GM21528 (cell line): ENCODE measurements around the gene FTH1.

Experiments used
- ATAC-seq: cut with Tn5 transposase; IDR thresholded peaks from one replicate; pipeline ENCODE4 v1.9.1; 2021; ENCODE audit warnings: mild to moderate bottlenecking, moderate library complexity; ENCODE audit not compliant: unreplicated experiment, low FRiP score

Gene FTH1

DNA sequence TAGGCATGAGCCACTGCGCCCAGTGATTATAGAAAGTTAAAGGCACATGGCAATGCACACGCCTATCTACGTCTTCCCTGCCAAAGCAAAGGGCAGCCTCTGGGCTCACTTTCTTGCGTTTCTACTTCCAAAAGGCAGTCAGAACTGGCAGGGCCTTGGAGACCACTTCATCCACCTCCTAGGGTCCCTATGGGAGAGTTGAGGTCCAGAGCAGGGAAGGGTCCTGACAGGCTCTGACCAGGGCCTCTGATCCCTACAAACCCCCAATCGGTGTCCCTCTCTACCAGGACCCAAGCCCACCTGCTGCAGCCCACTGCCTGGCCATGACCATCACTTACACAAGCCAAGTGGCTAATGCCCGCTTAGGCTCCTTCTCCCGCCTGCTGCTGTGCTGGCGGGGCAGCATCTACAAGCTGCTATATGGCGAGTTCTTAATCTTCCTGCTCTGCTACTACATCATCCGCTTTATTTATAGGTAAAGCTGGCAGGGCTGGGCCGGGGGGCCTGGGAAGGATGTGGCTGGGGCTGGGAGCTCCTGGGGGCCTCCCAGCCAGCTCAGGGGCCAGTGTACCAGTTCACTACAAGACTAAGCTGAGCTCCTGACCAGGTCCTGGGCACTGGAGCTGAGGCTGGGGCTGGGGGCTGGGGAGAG, 15.8 kb downstream of the FTH1 start:
- no peak for ATAC-seq

DNA sequence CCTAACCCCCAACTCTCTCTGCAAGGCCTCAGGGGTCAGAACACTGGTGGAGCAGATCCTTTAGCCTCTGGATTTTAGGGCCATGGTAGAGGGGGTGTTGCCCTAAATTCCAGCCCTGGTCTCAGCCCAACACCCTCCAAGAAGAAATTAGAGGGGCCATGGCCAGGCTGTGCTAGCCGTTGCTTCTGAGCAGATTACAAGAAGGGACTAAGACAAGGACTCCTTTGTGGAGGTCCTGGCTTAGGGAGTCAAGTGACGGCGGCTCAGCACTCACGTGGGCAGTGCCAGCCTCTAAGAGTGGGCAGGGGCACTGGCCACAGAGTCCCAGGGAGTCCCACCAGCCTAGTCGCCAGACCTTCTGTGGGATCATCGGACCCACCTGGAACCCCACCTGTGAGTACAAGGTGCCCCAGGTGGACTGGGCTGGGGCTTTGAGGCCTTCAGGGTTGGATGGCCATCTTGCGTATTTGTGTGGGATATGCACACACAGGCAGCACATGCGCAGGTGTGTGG, 17.3 kb downstream of the FTH1 start, which contains the start of gene BEST1:
Gene BEST1, plus strand, starts transcription at position 317 of the 513 bp plus-strand sequence. CDS start 1,456 bp downstream, outside the sequence.
- no peak for ATAC-seq

GRCh38 chr11:61949169-61950034, 18.0 kb downstream of the FTH1 start:
- ATAC-seq, result no peak

DNA sequence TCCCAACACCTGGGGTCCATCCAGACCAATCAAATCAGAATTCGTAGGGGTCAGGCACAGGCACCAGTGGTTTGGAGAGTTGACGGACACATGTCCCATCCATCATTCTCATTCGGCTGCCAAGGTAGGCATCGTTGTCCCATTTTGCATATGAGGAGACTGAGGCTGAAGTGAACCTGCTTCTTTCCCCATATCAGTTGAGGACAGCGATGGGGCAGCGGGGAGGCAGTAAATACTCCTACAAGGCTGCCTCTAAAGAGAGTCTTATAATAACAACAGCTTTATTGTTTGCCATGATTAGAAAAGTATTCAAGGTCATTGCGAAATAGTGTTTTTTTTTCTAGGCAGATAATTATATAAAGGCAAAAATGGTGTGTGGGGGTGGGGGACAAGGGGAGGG, 18.9 kb downstream of the FTH1 start:
- ATAC-seq, result no peak

DNA sequence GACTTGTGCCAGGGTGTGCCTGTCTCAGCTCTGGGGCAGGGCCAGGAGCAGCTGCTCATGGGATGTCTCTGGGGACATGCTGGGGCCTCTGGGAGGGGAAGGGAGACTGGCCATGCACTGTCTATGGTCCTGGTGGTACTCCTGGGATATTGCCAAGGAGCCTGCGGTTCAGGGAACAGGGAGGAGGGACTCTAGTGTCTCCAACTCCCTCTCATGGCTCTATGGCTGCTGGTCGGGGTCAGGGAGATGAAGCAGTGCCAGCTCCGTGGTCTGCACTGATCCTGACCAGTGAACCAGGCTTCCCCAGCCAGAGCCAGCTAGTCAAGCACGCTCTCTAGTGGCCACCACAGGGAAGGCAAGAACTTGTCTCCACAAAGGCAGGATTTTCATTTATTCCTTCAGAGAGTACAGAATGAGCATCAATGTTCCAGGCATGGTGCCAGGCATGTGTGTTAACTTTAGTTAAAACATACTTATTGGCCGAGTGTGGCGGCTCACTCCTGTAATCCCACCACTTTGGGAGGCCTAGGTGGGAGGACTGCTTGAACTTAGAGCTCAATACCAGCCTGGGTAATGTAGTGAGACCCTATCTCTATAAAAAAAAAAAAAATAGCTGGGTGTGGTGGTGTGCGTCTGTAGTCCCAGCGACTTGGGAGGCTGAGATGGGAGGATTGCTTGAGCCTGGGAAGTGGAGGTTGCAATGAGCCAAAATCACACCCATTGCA, 19.8 kb downstream of the FTH1 start:
- no peak for ATAC-seq

DNA sequence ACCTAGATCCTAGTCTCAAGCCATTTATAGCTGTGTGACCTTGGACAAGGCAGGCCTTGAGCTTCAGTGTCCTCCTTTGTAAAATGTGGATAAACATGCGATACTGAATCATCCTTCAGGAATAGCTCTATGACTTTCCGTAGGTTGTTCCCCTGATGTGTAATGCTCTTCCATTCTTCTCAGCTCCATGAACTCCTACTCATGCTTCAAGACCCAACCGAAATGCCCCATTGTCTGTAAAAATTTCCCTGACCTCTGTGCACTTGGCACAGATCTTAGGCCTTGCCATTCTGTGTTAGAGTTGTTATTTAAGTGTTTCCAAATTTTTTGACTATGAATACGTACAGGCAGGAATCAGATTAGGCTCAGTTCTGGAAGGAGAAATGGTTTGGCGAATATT, 20.5 kb downstream of the FTH1 start:
- no peak for ATAC-seq

- no peak for ATAC-seq
Observed at GRCh38 chr11:61945191-61945590, 22.2 kb downstream of the FTH1 start.

DNA sequence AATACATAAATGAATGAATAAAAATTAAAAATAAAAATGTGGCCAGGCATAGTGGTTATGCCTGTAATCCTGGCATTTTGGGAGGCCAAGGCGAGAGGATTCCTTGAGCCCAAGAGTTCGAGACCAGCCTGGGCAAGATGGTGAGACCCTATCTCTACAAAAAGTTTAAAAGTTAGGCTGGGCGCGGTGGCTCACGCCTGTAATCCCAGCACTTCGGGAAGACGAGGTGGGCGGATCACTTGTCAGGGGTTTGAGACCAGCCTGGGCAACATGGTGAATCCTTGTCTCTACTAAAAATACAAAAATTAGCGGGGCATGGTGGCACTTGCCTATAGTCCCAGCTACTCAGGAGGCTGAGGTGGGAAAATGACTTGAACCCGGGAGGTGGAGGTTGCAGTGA, 27.0 kb downstream of the FTH1 start:
- ATAC-seq, result no peak

DNA sequence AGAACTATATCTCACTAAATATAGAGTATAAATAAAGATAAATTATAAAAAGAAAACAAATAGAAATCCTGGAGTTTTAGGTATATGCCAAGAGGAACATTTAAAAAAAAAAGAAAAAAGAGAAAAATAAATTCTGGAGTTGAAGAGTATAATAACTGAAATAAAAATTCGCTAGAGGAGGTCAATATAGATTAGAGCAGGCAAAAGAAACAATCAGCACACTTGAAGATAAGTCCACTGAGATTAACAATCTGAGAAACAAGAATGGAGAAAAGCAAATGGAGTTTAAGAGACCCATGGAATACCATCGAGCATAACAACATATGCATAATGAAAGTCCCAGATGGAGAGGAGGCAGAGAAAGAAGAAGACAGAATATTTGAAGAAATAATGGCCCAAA, 31.6 kb downstream of the FTH1 start:
- no peak for ATAC-seq

- ATAC-seq, result no peak
Observed at GRCh38 chr11:61930933-61931332, 36.5 kb downstream of the FTH1 start.

DNA sequence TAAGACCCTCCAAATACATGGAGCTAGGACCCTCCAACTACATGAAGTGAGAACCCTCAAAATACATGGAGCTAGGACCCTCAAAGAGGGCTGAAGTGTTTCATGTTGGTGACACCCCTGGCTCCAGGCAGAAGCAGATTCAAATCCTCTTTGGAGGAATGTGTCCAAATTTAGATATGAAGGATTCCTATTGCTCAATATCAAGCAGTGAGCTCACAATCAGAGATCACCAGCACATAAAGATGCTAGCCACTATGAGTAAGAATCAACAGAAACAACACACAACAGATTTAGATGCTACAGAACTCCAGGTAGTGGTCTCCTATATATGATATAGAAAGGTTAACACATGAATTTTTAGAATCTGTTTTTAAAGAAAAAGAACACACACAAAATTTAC, 38.8 kb downstream of the FTH1 start:
- no peak for ATAC-seq

- ATAC-seq, result no peak
Observed at GRCh38 chr11:61927501-61927900, 39.9 kb downstream of the FTH1 start.

GRCh38 chr11:61926235-61926634, 41.2 kb downstream of the FTH1 start:
- no peak for ATAC-seq

- no peak for ATAC-seq
Observed at GRCh38 chr11:61925736-61926135, 41.7 kb downstream of the FTH1 start.

DNA sequence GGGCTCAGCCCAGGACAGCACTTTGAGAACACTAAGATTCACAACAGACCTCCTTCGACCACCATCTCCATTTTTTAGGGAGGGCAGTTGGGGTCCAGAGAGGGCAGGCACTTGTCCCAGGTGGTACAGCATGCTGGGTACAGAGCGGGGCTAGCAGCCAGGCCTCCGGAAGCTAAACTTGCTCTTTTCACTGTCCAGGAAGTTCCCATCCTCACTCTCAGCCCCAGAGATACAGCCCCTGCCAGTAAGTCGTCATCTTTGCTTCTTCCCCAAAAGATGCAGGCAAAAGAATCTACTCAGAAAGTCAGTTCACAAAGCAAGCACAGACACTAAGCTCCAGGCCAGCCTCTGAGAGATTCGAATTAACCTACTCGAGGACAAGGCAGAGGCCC, 43.4 kb downstream of the FTH1 start:
- no peak for ATAC-seq

DNA sequence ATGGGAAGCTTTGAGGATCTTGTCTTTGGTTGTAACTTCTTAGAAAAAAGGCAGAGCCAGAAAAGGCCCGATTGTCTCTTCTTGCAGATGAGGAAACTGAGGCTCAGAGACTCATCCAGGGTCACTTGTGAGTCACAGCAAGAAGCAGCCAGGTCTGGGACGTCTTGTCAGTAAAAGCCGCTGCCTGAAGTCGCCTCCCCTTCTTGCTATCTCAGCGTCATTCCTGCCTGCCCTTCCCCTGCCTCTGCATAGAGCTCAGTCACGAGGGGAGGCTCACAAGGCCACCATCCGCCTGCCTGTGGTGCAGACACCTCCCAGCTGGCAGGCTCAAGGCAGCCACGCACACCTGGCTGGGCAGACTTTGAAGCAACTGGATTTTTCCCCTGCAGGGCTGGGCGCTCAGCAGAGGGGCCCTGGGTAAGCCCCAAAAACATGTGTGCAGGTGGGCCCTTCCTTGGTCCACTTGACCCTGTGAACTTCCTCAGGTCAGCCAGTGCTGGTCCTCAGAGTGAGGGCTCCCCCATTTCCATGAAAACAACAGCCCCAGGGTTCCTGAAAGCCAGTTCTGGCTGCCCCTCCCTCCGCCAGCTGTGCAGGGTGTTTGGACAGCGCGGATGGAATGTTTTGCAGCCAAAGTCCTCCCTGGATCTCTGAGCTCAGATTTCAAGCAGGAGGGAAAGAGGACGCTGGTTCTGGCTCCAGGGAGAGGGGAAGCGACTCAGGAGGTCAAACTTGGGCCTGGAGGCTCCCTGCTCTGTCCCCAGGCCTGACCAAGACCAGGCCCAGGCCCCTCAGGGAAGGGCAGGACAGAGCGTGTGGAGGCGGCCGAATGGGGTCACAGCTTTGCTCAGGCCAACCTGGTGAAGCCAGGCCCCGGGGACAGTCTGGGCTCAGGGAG, 44.0 kb downstream of the FTH1 start:
- no peak for ATAC-seq

GRCh38 chr11:61922539-61922938, 44.9 kb downstream of the FTH1 start:
- ATAC-seq, result no peak

GRCh38 chr11:61921446-61921845, 46.0 kb downstream of the FTH1 start:
- ATAC-seq, result no peak

GRCh38 chr11:61919705-61920631, 47.5 kb downstream of the FTH1 start:
- ATAC-seq, result no peak
